Astrocyte (in vitro differentiated cells and primary cell): ENCODE measurements around the gene ARMH3. TPM values are rescaled to one million over a fixed set of nuclear protein-coding genes. Genes with fewer than 3 reads are reported as not detected.

Source experiments
- DNase-seq: peaks from one replicate; pipeline ENCODE4 v3.0.0-alpha.2; 2010; ENCODE audit warnings: low read depth
- FAIRE-seq: peaks from 2 replicates; lab custom pipeline; 2011; peaks lifted over from hg19 to GRCh38; lab: Jason Lieb, UNC
- H2AFZ ChIP-seq: 2 replicates; pipeline ENCODE4 v1.6.0; 2012; ENCODE audit warnings: low read depth, low read length, inconsistent platforms
- H3K27ac ChIP-seq: 2 replicates; pipeline ENCODE4 v1.5.1; 2011; ENCODE audit warnings: low read depth, low read length, inconsistent platforms
- H3K27me3 ChIP-seq: 2 replicates; pipeline ENCODE4 v1.6.0; 2011; ENCODE audit warnings: low read length, inconsistent platforms; ENCODE audit not compliant: insufficient read depth
- H3K36me3 ChIP-seq: 2 replicates; pipeline ENCODE4 v1.5.1; 2011; ENCODE audit warnings: low read length, inconsistent platforms; ENCODE audit not compliant: insufficient read depth
- H3K4me1 ChIP-seq: 2 replicates; pipeline ENCODE4 v1.5.1; 2011; ENCODE audit warnings: low read length, inconsistent platforms; ENCODE audit not compliant: insufficient read depth
- H3K4me2 ChIP-seq: 2 replicates; pipeline ENCODE4 v1.6.0; 2012; ENCODE audit warnings: low read length, inconsistent platforms
- H3K4me3 ChIP-seq: 2 replicates; pipeline ENCODE4 v1.5.1; 2011; ENCODE audit warnings: low read depth, mild to moderate bottlenecking, low read length, inconsistent platforms; ENCODE audit not compliant: insufficient read depth
- H3K79me2 ChIP-seq: 2 replicates; pipeline ENCODE4 v1.6.0; 2012; ENCODE audit warnings: mild to moderate bottlenecking, low read length, inconsistent platforms; ENCODE audit not compliant: insufficient read depth
- H3K9ac ChIP-seq: 2 replicates; pipeline ENCODE4 v1.6.0; 2012; ENCODE audit warnings: mild to moderate bottlenecking, low read length, inconsistent platforms
- H3K9me3 ChIP-seq: 2 replicates; pipeline ENCODE4 v1.5.1; 2012; ENCODE audit warnings: low read depth, mild to moderate bottlenecking, low read length, inconsistent platforms; ENCODE audit not compliant: insufficient read depth
- H4K20me1 ChIP-seq: 2 replicates; pipeline ENCODE4 v1.6.0; 2012; ENCODE audit warnings: low read length, inconsistent platforms; ENCODE audit not compliant: insufficient read depth
- H3K27ac Mint-ChIP-seq: one replicate; pipeline ENCODE4 v1.8.0; 2021; ENCODE audit warnings: mild to moderate bottlenecking, mixed read lengths; ENCODE audit not compliant: unreplicated experiment
- H3K27me3 Mint-ChIP-seq: one replicate; pipeline ENCODE4 v1.8.0; 2021; ENCODE audit warnings: low read depth, mixed read lengths; ENCODE audit not compliant: unreplicated experiment
- H3K36me3 Mint-ChIP-seq: one replicate; pipeline ENCODE4 v1.8.0; 2021; ENCODE audit warnings: low read depth, mixed read lengths; ENCODE audit not compliant: unreplicated experiment
- H3K4me1 Mint-ChIP-seq: one replicate; pipeline ENCODE4 v1.8.0; 2021; ENCODE audit warnings: low read depth, mixed read lengths; ENCODE audit not compliant: unreplicated experiment
- H3K4me3 Mint-ChIP-seq: one replicate; pipeline ENCODE4 v1.8.0; 2021; ENCODE audit warnings: mild to moderate bottlenecking, moderate library complexity, mixed read lengths; ENCODE audit not compliant: unreplicated experiment
- H3K9me3 Mint-ChIP-seq: one replicate; pipeline ENCODE4 v1.8.0; 2021; ENCODE audit warnings: mild to moderate bottlenecking, mixed read lengths; ENCODE audit not compliant: unreplicated experiment
- CTCF ChIP-seq: IDR thresholded peaks from 2 replicates; pipeline ENCODE4 v1.5.1; 2011; ENCODE audit warnings: low read depth, mild to moderate bottlenecking, inconsistent platforms, low read length, moderate library complexity; ENCODE audit not compliant: insufficient read depth
- EZH2 ChIP-seq: IDR thresholded peaks from 2 replicates; pipeline ENCODE4 v1.6.1; 2012; ENCODE audit warnings: mild to moderate bottlenecking, low read length, inconsistent platforms; ENCODE audit not compliant: insufficient read depth
- total RNA-seq: library from RNA; stranded (reverse); gene quantifications from 2 replicates; pipeline ENCODE4 v1.2.1, GENCODE V29; 2021

ARMH3 gene
- total RNA-seq, 1 donor from 2014 or later = 22.6 TPM

GRCh38 chr10:101826852-101827434 is 229.0 kb downstream of the ARMH3 start:
- H3K27me3 ChIP-seq = no peaks in the 10 kb centered on the region
- FAIRE-seq = no peak

GRCh38 chr10:101824736-101825135 is 231.2 kb downstream of the ARMH3 start:
- FAIRE-seq (no peak), DNase-seq (no peak)
- H3K9me3 ChIP-seq = no peaks in the 10 kb centered on the region
- H3K36me3 Mint-ChIP-seq = peaks cover 25% of the 10 kb centered on the region
- no peak overlapping the region for H3K4me3 Mint-ChIP-seq
- H3K9ac ChIP-seq = no peak overlapping the region
- no peak overlapping the region for H3K27ac ChIP-seq
- H3K4me1 ChIP-seq = peaks cover under 1% of the 10 kb centered on the region
- H2AFZ ChIP-seq = no peak overlapping the region
- no peak for TF ChIP-seq EZH2
- TF ChIP-seq CTCF = no peak
- no peak overlapping the region for H3K4me2 ChIP-seq
- H3K36me3 ChIP-seq = no peaks in the 10 kb centered on the region
- no peaks in the 10 kb centered on the region for H3K9me3 Mint-ChIP-seq
- H3K4me1 Mint-ChIP-seq = peaks cover 3% of the 10 kb centered on the region
- H3K27me3 ChIP-seq = no peaks in the 10 kb centered on the region
- H3K79me2 ChIP-seq = no peaks in the 10 kb centered on the region
- no peaks in the 10 kb centered on the region for H3K27me3 Mint-ChIP-seq
- H3K27ac Mint-ChIP-seq = no peak overlapping the region
- H3K4me3 ChIP-seq = no peak overlapping the region
- H4K20me1 ChIP-seq = no peaks in the 10 kb centered on the region

More at GRCh38 chr10:101826852-101827434, 229.0 kb downstream of the ARMH3 start:
- Histone ChIP-seq H3K36me3 (no peaks in the 10 kb centered on the region), H3K4me1 (peaks cover 16% of the 10 kb centered on the region), H3K79me2 (no peaks in the 10 kb centered on the region), H4K20me1 (no peaks in the 10 kb centered on the region), H3K27ac (no peak overlapping the region), H3K9ac (no peak overlapping the region), H3K4me2 (no peak overlapping the region), H3K4me3 (no peak overlapping the region), H3K9me3 (no peaks in the 10 kb centered on the region), H2AFZ (no peak overlapping the region)
- TF ChIP-seq CTCF = no peak
- TF ChIP-seq EZH2 = no peak
- peaks cover 11% of the 10 kb centered on the region for H3K4me1 Mint-ChIP-seq
- no peak for DNase-seq
- H3K9me3 Mint-ChIP-seq = no peaks in the 10 kb centered on the region
- no peak overlapping the region for H3K4me3 Mint-ChIP-seq
- no peak overlapping the region for H3K27ac Mint-ChIP-seq
- H3K27me3 Mint-ChIP-seq = no peaks in the 10 kb centered on the region
- peaks cover 22% of the 10 kb centered on the region for H3K36me3 Mint-ChIP-seq
